ENCODE data around the gene TTC13. TPM values are rescaled to one million over a fixed set of nuclear protein-coding genes. Genes with fewer than 3 reads are reported as not detected.

TTC13 gene
- total and polyA plus RNA-seq, 4 donors: 2.6 to 17.5 (median 6.8) TPM

GRCh38 chr1:230894032-230894431, 84.6 kb downstream of the TTC13 start:
- DNase-seq (ENCODE audit: low spot score): no peak
- Histone ChIP-seq H3K4me1 (ENCODE audit: control insufficient read depth in 4 of 4, insufficient read depth in 4 of 4, low read length in 3 of 4) (no peaks in the 10 kb centered on the region), H3K9me3 (ENCODE audit: control insufficient read depth in 4 of 4, low read length in 3 of 4) (no peaks in the 10 kb centered on the region), H3K36me3 (ENCODE audit: control insufficient read depth in 4 of 4, insufficient read depth in 3 of 4, low read depth in 1 of 4, low read length in 3 of 4) (no peaks in the 10 kb centered on the region), H3K27me3 (ENCODE audit: control insufficient read depth in 4 of 4, insufficient read depth in 4 of 4, low read length in 3 of 4) (no peaks in the 10 kb centered on the region), H3K4me3 (ENCODE audit: low read depth in 1 of 3, low read length in 3 of 3) (no peak overlapping the region), H3K27ac (ENCODE audit: low read depth in 1 of 2, low read length in 2 of 2) (no peak overlapping the region), H3K9ac (ENCODE audit: low read depth in 1 of 2, low read length in 2 of 2) (no peak overlapping the region)
- 82% methylated on average over 6 of the region's 6 CpGs for WGBS
- TF ChIP-seq HNF4A (conservative IDR thresholded peaks at IDR 0.05): no peak
- no peak for TF ChIP-seq FOXA2 (IDR thresholded peaks at IDR 0.05)
- no peak for TF ChIP-seq FOXA1 (IDR thresholded peaks at IDR 0.05)
- TF ChIP-seq TAF1 (conservative IDR thresholded peaks at IDR 0.05): no peak
- TF ChIP-seq HNF4G (IDR thresholded peaks at IDR 0.05): no peak
- no peak for TF ChIP-seq GABPA (IDR thresholded peaks at IDR 0.05 in 1 of 2, conservative IDR thresholded peaks at IDR 0.05 in 1 of 2)
- no peak for TF ChIP-seq RAD21 (IDR thresholded peaks at IDR 0.05)
- TF ChIP-seq NR2F2 (IDR thresholded peaks at IDR 0.05): no peak
- no peak for TF ChIP-seq YY1 (IDR thresholded peaks at IDR 0.05)
- TF ChIP-seq ATF3 (IDR thresholded peaks at IDR 0.05): no peak
- TF ChIP-seq JUND (IDR thresholded peaks at IDR 0.05): no peak
- TF ChIP-seq RXRA (IDR thresholded peaks at IDR 0.05): no peak
- TF ChIP-seq MAX (IDR thresholded peaks at IDR 0.05): no peak
- TF ChIP-seq ZBTB33 (IDR thresholded peaks at IDR 0.05): no peak
- no peak for TF ChIP-seq REST (IDR thresholded peaks at IDR 0.05)
- no peak for TF ChIP-seq SP1 (IDR thresholded peaks at IDR 0.05)
- TF ChIP-seq, protein P1, sequence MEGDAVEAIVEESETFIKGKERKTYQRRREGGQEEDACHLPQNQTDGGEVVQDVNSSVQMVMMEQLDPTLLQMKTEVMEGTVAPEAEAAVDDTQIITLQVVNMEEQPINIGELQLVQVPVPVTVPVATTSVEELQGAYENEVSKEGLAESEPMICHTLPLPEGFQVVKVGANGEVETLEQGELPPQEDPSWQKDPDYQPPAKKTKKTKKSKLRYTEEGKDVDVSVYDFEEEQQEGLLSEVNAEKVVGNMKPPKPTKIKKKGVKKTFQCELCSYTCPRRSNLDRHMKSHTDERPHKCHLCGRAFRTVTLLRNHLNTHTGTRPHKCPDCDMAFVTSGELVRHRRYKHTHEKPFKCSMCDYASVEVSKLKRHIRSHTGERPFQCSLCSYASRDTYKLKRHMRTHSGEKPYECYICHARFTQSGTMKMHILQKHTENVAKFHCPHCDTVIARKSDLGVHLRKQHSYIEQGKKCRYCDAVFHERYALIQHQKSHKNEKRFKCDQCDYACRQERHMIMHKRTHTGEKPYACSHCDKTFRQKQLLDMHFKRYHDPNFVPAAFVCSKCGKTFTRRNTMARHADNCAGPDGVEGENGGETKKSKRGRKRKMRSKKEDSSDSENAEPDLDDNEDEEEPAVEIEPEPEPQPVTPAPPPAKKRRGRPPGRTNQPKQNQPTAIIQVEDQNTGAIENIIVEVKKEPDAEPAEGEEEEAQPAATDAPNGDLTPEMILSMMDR (IDR thresholded peaks at IDR 0.05; ENCODE audit: low read depth, low read length, missing input control): no peak
- TF ChIP-seq EGR1 (IDR thresholded peaks at IDR 0.05; ENCODE audit: low read depth in 2 of 2): no peak
